Measurements from ENCODE around the gene MALSU1.

The MALSU1 gene

DNA sequence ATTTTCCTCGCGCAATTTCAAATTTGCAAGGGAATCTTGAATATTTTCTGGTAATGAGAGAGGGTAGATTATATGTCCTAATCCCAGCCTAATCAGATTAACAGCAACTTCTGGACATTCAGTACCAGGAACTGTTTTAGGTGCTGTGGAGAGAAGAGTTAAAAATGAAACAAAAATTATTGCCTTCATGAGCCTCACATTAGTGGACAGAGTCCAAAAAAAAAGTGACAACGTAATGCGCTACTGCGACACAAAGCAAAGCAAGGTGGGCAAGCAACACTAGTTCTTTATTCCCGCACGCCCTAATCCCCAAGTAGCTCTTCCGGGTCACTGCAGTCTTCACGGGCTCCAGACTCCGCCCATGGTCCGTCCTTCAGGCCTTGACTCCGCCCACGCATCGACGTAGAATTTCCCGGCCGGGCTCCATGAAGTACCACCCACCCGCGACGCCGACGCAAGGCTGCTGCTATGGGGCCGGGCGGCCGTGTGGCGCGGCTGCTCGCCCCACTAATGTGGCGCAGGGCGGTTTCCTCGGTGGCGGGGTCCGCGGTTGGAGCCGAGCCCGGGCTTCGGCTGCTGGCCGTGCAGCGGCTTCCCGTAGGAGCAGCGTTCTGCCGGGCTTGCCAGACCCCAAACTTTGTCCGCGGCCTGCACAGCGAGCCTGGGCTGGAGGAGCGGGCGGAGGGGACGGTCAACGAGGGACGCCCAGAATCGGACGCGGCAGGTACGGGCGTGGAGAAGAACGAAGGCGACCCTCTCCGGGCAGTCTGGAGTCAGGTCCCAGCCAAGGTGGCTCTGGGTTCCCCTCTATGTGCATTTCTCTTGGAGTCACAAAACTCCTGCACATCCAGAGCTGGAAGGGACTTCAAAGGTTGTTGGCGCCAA, at the start of gene MALSU1:
MALSU1 (plus strand) TSS at position 455 of the 885 bp plus-strand sequence; CDS start at position 469, 14 bp downstream.
- peaks cover 15% of the 10 kb centered on the region for H3K36me3 Mint-ChIP-seq (ENCODE audit: low read depth)

DNA sequence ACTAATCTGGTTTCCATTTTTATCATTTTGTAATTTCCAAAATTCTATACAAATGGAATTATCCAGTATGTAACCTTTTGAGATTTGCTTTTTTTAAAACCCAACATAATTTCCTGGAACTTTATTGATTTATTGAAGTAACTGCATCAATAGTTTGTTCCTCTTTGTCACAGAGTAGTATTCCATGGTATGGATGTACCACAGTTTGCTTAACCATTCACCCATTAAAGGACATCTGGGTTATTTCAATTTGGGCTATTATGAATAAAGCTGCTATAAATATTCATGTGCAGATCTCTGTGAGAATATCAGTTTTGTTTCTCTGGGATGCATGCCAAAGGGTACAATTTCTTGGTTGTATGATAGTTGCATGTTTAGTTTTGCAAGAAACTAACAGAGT, 49.7 kb upstream of the MALSU1 start:
- no peaks in the 10 kb centered on the region for H3K36me3 Mint-ChIP-seq (ENCODE audit: low read depth)
- no peak overlapping the region for H3K27ac Mint-ChIP-seq
- H3K4me1 Mint-ChIP-seq, result peaks cover 9% of the 10 kb centered on the region
- peaks cover 25% of the 10 kb centered on the region for H3K9me3 Mint-ChIP-seq
- TF ChIP-seq, protein P1, sequence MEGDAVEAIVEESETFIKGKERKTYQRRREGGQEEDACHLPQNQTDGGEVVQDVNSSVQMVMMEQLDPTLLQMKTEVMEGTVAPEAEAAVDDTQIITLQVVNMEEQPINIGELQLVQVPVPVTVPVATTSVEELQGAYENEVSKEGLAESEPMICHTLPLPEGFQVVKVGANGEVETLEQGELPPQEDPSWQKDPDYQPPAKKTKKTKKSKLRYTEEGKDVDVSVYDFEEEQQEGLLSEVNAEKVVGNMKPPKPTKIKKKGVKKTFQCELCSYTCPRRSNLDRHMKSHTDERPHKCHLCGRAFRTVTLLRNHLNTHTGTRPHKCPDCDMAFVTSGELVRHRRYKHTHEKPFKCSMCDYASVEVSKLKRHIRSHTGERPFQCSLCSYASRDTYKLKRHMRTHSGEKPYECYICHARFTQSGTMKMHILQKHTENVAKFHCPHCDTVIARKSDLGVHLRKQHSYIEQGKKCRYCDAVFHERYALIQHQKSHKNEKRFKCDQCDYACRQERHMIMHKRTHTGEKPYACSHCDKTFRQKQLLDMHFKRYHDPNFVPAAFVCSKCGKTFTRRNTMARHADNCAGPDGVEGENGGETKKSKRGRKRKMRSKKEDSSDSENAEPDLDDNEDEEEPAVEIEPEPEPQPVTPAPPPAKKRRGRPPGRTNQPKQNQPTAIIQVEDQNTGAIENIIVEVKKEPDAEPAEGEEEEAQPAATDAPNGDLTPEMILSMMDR (IDR thresholded peaks at IDR 0.05; ENCODE audit: unreplicated experiment in 3 of 3), result no peak
- H3K27me3 Mint-ChIP-seq (ENCODE audit: low read depth), result peaks cover 7% of the 10 kb centered on the region
- no peak overlapping the region for H3K4me3 Mint-ChIP-seq

More for the DNA sequence above, at the start of gene MALSU1:
- peak within 1 kb of the TSS; percentile 95 to 99 (median 96) for H3K27ac Mint-ChIP-seq
- H3K27me3 Mint-ChIP-seq (ENCODE audit: low read depth), result peaks cover 5% of the 10 kb centered on the region
- peak within 1 kb of the TSS; percentile 91 to 97 (median 96) for H3K4me3 Mint-ChIP-seq
- no peaks in the 10 kb centered on the region for H3K9me3 Mint-ChIP-seq
- peaks cover 45% of the 10 kb centered on the region for H3K4me1 Mint-ChIP-seq
- TF ChIP-seq, protein P1 (IDR thresholded peaks at IDR 0.05; ENCODE audit: unreplicated experiment in 3 of 3), result no peak

DNA sequence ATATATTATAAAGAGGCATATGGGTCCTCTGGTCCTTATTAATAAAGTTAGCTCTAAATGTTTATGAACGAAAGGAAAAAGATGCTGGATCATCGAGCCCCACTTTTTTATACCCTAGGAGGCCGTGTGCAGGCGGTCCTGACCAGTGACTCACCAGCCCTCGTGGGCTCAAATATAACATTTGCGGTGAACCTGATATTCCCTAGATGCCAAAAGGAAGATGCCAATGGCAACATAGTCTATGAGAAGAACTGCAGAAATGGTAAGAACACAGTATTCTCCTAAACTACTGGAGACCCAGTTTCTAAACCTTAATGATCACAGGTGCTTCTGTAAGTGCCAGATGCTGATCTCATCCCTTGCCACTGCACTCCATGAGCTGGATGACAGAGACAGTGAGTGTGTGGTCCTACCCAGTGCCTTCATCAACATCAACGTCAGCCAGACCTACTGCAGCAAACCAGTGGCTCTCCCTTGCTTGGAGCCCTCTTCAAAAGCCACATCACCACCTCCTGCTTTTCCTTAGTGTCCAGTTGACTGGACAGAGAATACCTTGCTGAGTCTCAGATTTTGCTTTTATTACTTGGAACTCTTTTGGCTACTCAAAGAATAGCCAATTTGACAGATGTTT, 45.0 kb upstream of the MALSU1 start:
- no peaks in the 10 kb centered on the region for H3K4me1 Mint-ChIP-seq

DNA sequence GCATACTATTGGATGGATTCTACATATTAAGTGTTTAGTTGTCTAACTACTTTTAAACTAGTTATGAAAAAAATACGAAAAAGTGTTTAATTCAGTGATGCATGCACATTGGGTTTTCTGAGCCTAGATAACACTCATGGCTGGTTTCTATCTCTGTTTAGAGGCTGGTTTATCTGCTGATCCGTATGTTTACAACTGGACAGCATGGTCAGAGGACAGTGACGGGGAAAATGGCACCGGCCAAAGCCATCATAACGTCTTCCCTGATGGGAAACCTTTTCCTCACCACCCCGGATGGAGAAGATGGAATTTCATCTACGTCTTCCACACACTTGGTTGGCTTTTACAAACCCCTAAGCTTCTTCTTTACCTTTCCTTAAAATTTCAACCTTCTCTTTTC, 42.4 kb upstream of the MALSU1 start:
- TF ChIP-seq, protein P1 (IDR thresholded peaks at IDR 0.05; ENCODE audit: unreplicated experiment in 3 of 3), result no peak
- H3K27me3 Mint-ChIP-seq (ENCODE audit: low read depth), result peaks cover under 1% of the 10 kb centered on the region
- H3K9me3 Mint-ChIP-seq, result peaks cover 1% of the 10 kb centered on the region
- H3K27ac Mint-ChIP-seq, result no peak overlapping the region
- no peaks in the 10 kb centered on the region for H3K4me1 Mint-ChIP-seq
- H3K36me3 Mint-ChIP-seq (ENCODE audit: low read depth), result no peaks in the 10 kb centered on the region
- no peak overlapping the region for H3K4me3 Mint-ChIP-seq

More for the DNA sequence above, 45.0 kb upstream of the MALSU1 start:
- no peak overlapping the region for H3K4me3 Mint-ChIP-seq
- peaks cover 3% of the 10 kb centered on the region for H3K27me3 Mint-ChIP-seq (ENCODE audit: low read depth)
- peaks cover 24% of the 10 kb centered on the region for H3K9me3 Mint-ChIP-seq
- H3K27ac Mint-ChIP-seq, result no peak overlapping the region
- no peaks in the 10 kb centered on the region for H3K36me3 Mint-ChIP-seq (ENCODE audit: low read depth)
- TF ChIP-seq, protein P1 (IDR thresholded peaks at IDR 0.05; ENCODE audit: unreplicated experiment in 3 of 3), result no peak

DNA sequence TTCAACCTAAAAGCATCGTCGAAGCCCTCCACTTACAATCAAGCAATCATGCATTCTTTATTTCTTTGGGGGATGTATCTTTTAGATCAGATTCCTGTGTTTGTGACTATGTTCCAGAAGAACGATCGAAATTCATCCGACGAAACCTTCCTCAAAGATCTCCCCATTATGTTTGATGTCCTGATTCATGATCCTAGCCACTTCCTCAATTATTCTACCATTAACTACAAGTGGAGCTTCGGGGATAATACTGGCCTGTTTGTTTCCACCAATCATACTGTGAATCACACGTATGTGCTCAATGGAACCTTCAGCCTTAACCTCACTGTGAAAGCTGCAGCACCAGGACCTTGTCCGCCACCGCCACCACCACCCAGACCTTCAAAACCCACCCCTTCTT, 38.8 kb upstream of the MALSU1 start:
- Mint-ChIP-seq H3K27me3 (ENCODE audit: low read depth) (no peaks in the 10 kb centered on the region), H3K27ac (no peak overlapping the region), H3K4me3 (no peak overlapping the region), H3K4me1 (no peaks in the 10 kb centered on the region), H3K36me3 (ENCODE audit: low read depth) (no peaks in the 10 kb centered on the region), H3K9me3 (no peaks in the 10 kb centered on the region)
- TF ChIP-seq, protein P1 (IDR thresholded peaks at IDR 0.05; ENCODE audit: unreplicated experiment in 3 of 3), result no peak
